Panc1 (cell line): ENCODE data around the gene RSPRY1. TPM values are rescaled to one million over a fixed set of nuclear protein-coding genes. Genes with fewer than 3 reads are reported as not detected.

Experiments
- ATAC-seq: fragments of 200-7000 bp; cut with Tn5 transposase; 2 replicates; pipeline ENCODE4 v1.9.1; 2020; ENCODE audit warnings: mild to moderate bottlenecking, moderate library complexity
- BruUV-seq: library from RNA; stranded (reverse); fragments of 400-500 nt; replicated peaks from 2 replicates; lab custom pipeline; 2021; lab: Mats Ljungman, UMichigan
- CTCF ChIA-PET: fragments of 300-600 bp; sonication (Branson Sonifier 250); formaldehyde crosslinking; loops from one replicate; lab custom pipeline; 2022; ENCODE audit warnings: antibody characterized with exemption; lab: Charles Lee
- POLR2A ChIA-PET: fragments of 300-600 bp; sonication (Branson Sonifier 250); formaldehyde crosslinking; loops from one replicate; lab custom pipeline; 2022; ENCODE audit warnings: antibody characterized with exemption; lab: Charles Lee
- DNase-seq: peaks from one replicate; pipeline ENCODE4 v3.0.0-alpha.2; 2010; ENCODE audit warnings: low read depth, low spot score
- H3K27ac ChIP-seq: 2 replicates; pipeline ENCODE4 v1.5.1; 2011; ENCODE audit warnings: mild to moderate bottlenecking, low read length, inconsistent platforms
- H3K27me3 ChIP-seq: fragments of 200-500 bp; sonication (Bioruptor generic); 2 replicates; pipeline ENCODE4 v1.6.0; 2014; ENCODE audit warnings: low read length, inconsistent platforms; ENCODE audit not compliant: control insufficient read depth, insufficient read depth
- H3K36me3 ChIP-seq: fragments of 200-500 bp; sonication (Bioruptor generic); 2 replicates; pipeline ENCODE4 v1.5.1; 2014; ENCODE audit warnings: inconsistent platforms, mild to moderate bottlenecking, low read length, moderate library complexity; ENCODE audit not compliant: control insufficient read depth, insufficient read depth
- H3K4me1 ChIP-seq: 2 replicates; pipeline ENCODE4 v1.5.1; 2011; ENCODE audit warnings: inconsistent platforms, mild to moderate bottlenecking, low read length, moderate library complexity; ENCODE audit not compliant: control insufficient read depth, insufficient read depth
- H3K4me3 ChIP-seq, 2 experiments: 2 replicates each; pipeline ENCODE4 v1.5.1; 2011 to 2012; ENCODE audit warnings: low read depth in 2 of 2, low read length in 2 of 2, mild to moderate bottlenecking in 2 of 2, inconsistent platforms in 1 of 2, moderate library complexity in 1 of 2
- H3K9me3 ChIP-seq: fragments of 200-500 bp; sonication (Bioruptor generic); 2 replicates; pipeline ENCODE4 v1.5.1; 2014; ENCODE audit warnings: low read depth, mild to moderate bottlenecking, inconsistent platforms, low read length, moderate library complexity; ENCODE audit not compliant: control insufficient read depth, insufficient read depth
- CTCF ChIP-seq: fragments of 450-650 bp; IDR thresholded peaks from 2 replicates; pipeline ENCODE4 v1.5.1; 2017; ENCODE audit warnings: mild to moderate bottlenecking
- POLR2AphosphoS5 ChIP-seq: IDR thresholded peaks from 2 replicates; pipeline ENCODE4 v1.6.1; 2012; ENCODE audit warnings: mild to moderate bottlenecking, low read depth, low read length, moderate library complexity
- REST ChIP-seq, 2 experiments: IDR thresholded peaks; 2 replicates each; pipeline ENCODE4 v1.6.1; 2011 to 2012; ENCODE audit warnings: low read depth in 2 of 2, control low read depth in 1 of 2, low read length in 1 of 2, mild to moderate bottlenecking in 1 of 2, moderate library complexity in 1 of 2; ENCODE audit not compliant: insufficient read depth in 1 of 2
- SIN3A ChIP-seq: IDR thresholded peaks from 2 replicates; pipeline ENCODE4 v1.6.1; 2012; ENCODE audit warnings: low read depth, mild to moderate bottlenecking, low read length, moderate library complexity, borderline replicate concordance; ENCODE audit not compliant: insufficient read depth
- TCF7L2 ChIP-seq: IDR thresholded peaks from 2 replicates; pipeline ENCODE4 v1.6.1; 2011; ENCODE audit warnings: mild to moderate bottlenecking, low read depth, low read length, inconsistent platforms
- in situ Hi-C: cut with HindIII; loops from 2 replicates; pipeline ENCODE4 v1.10.0; 2016; ENCODE audit warnings: low sequenced_read_pairs, low pct_unique_long_range_greater_than_20kb
- intact Hi-C: fragments of 100-400 bp; cut with micrococcal nuclease; formaldehyde crosslinking; loops from one replicate; pipeline ENCODE4 v1.10.0; 2022; ENCODE audit not compliant: unreplicated experiment
- total RNA-seq: library from RNA; stranded (reverse); gene quantifications from one replicate; pipeline ENCODE4 v1.2.1, GENCODE V29; 2021; ENCODE audit not compliant: unreplicated experiment

Gene RSPRY1
- total RNA-seq, 1 experiment from 2014 or later: 29.4 TPM

GRCh38 chr16:57194512-57194911 lies 8.4 kb downstream of the RSPRY1 start:
- in situ Hi-C loops (no loop called here), intact Hi-C loops (no loop called here)
- Histone ChIP-seq H3K27me3 (no peaks in the 10 kb centered on the region), H3K27ac (peak overlapping the region; percentile 15; the same call in 1 of the 2 replicates), H3K9me3 (no peaks in the 10 kb centered on the region), H3K36me3 (no peaks in the 10 kb centered on the region; the same call in 1 of the 2 replicates), H3K4me1 (peaks cover 47% of the 10 kb centered on the region), H3K4me3 (no peak overlapping the region; a peak in 1 of 4 replicates)
- TF ChIP-seq CTCF (no peak), SIN3A (no peak), REST (IDR thresholded peaks at IDR 0.05; ENCODE audit: insufficient read depth in 1 of 2, low read depth in 2 of 2, low read length in 1 of 2) (no peak), POLR2AphosphoS5 (no peak), TCF7L2 (no peak)
- DNase-seq (peak; percentile 89), ATAC-seq (peak; percentile 91)
- CTCF ChIA-PET: interaction anchor here (0.6 kb wide), 1 partner anchor 224 kb away, joined by 6 read pairs; no protein-coding TSS in a partner anchor
- BruUV-seq: no TSS peak
- POLR2A ChIA-PET: no interaction called here

- no TSS peak for BruUV-seq
Measured at GRCh38 chr16:57196286-57196685, 10.2 kb downstream of the RSPRY1 start.

More at GRCh38 chr16:57196286-57196685, 10.2 kb downstream of the RSPRY1 start:
- H3K27ac ChIP-seq: peak overlapping the region; percentile 34; the same call in 1 of the 2 replicates
- DNase-seq: no peak
- H3K9me3 ChIP-seq: no peaks in the 10 kb centered on the region
- in situ Hi-C loops: no loop called here
- no peaks in the 10 kb centered on the region for H3K27me3 ChIP-seq
- POLR2A ChIA-PET: no interaction called here
- intact Hi-C loops: no loop called here
- ATAC-seq: no peak
- peaks cover 35% of the 10 kb centered on the region for H3K4me1 ChIP-seq
- H3K4me3 ChIP-seq: no peak overlapping the region
- H3K36me3 ChIP-seq: no peaks in the 10 kb centered on the region
- CTCF ChIA-PET: no interaction called here
- no peak for TF ChIP-seq REST (IDR thresholded peaks at IDR 0.05; ENCODE audit: insufficient read depth in 1 of 2, low read depth in 2 of 2, low read length in 1 of 2)
- no peak for TF ChIP-seq SIN3A
- no peak for TF ChIP-seq CTCF
- no peak for TF ChIP-seq POLR2AphosphoS5
- no peak for TF ChIP-seq TCF7L2
